Measurements from ENCODE around the gene PPRC1. TPM values are rescaled to one million over a fixed set of nuclear protein-coding genes. Genes with fewer than 3 reads are reported as not detected.

PPRC1 gene
- total and polyA plus RNA-seq, 10 donors, result 12.1 to 52.5 (median 26.5) TPM

- Histone ChIP-seq H3K27me3 (replicated peaks in 1 of 7) (no peaks in the 10 kb centered on the region), H3K9me3 (no peaks in the 10 kb centered on the region), H3K4me3 (peak overlapping the region; percentile 59 to 97 (median 75)), H3K36me3 (peaks cover 0 to 19% (median 17%) of the 10 kb centered on the region in 6 donors), H3K27ac (peak overlapping the region; percentile 55 to 99 (median 96)), H3K4me1 (peaks cover 55 to 86% (median 71%) of the 10 kb centered on the region in 6 donors)
- TF ChIP-seq POLR2AphosphoS5 (IDR thresholded peaks at IDR 0.05) (peak; percentile 90 to 95 (median 93)), POLR2A (IDR thresholded peaks at IDR 0.05) (peak in 1 of 3 donors; percentile 34), CTCF (IDR thresholded peaks at IDR 0.05 in 8 of 11, conservative IDR thresholded peaks at IDR 0.05 in 3 of 11) (peak in 1 of 11 experiments; percentile 19)
- intact Hi-C loops (cut with DNase I; ENCODE audit: low total_unique reads), result loop anchor here (10.0 kb wide), 1 partner anchor 50 kb away; the partner anchor contains the start of gene HPS6
- peak; percentile 98 for DNase-seq
- 1 to 2% (median 1%) methylated on average over 16 to 23 of the region's 23 CpGs for WGBS, 5 donors
Measured at GRCh38 chr10:102114861-102115618, 17.8 kb upstream of the PPRC1 start.

GRCh38 chr10:102115775-102116174 lies 17.1 kb upstream of the PPRC1 start:
- Histone ChIP-seq H3K27ac (peak overlapping the region; percentile 55 to 99 (median 96)), H3K36me3 (peaks cover 0 to 12% (median 9%) of the 10 kb centered on the region in 6 donors), H3K4me1 (peaks cover 55 to 88% (median 72%) of the 10 kb centered on the region in 6 donors), H3K9me3 (no peaks in the 10 kb centered on the region), H3K27me3 (replicated peaks in 1 of 7) (no peaks in the 10 kb centered on the region), H3K4me3 (peak overlapping the region in 6 of 8 donors; percentile 60 to 97 (median 77))
- TF ChIP-seq POLR2AphosphoS5 (IDR thresholded peaks at IDR 0.05) (no peak), POLR2A (IDR thresholded peaks at IDR 0.05) (no peak), CTCF (IDR thresholded peaks at IDR 0.05 in 8 of 11, conservative IDR thresholded peaks at IDR 0.05 in 3 of 11) (no peak)
- no peak for DNase-seq
- WGBS, 5 donors, result 0 to 1% (median 0%) methylated on average over 3 of the region's 3 CpGs
- intact Hi-C loops (cut with DNase I; ENCODE audit: low total_unique reads), result loop anchor here (10.0 kb wide), 1 partner anchor 51 kb away; the partner anchor contains the start of gene HPS6

- Histone ChIP-seq H3K9me3 (no peaks in the 10 kb centered on the region), H3K27ac (peak overlapping the region; percentile 92 to 99 (median 96)), H3K27me3 (replicated peaks in 1 of 7) (no peaks in the 10 kb centered on the region), H3K36me3 (peaks cover 0 to 3% (median 1%) of the 10 kb centered on the region in 6 donors), H3K4me3 (peak overlapping the region in 2 of 8 donors; percentile 89 to 97), H3K4me1 (peaks cover 55 to 91% (median 81%) of the 10 kb centered on the region in 6 donors)
- intact Hi-C loops (cut with DNase I; ENCODE audit: low total_unique reads), result loop anchor here (10.0 kb wide), 1 partner anchor 52 kb away; the partner anchor contains the start of gene HPS6
- TF ChIP-seq POLR2A (IDR thresholded peaks at IDR 0.05) (no peak), CTCF (IDR thresholded peaks at IDR 0.05 in 8 of 11, conservative IDR thresholded peaks at IDR 0.05 in 3 of 11) (no peak), POLR2AphosphoS5 (IDR thresholded peaks at IDR 0.05) (no peak)
- DNase-seq, result no peak
- WGBS, 5 donors, result 77 to 88% (median 82%) methylated on average over 1 of the region's 1 CpG
Measured at GRCh38 chr10:102116656-102117055, 16.2 kb upstream of the PPRC1 start.

All from spleen (tissue), 11 donors.